ENCODE data around the gene WDR81. TPM values are rescaled to one million over a fixed set of nuclear protein-coding genes. Genes with fewer than 3 reads are reported as not detected.
A peak's percentile ranks its signal among the peaks of the same experiment; 100 is the strongest.

WDR81 gene
- total RNA-seq, 4 donors from 2014 or later: 37.1 to 83.3 (median 59.2) TPM

- Histone ChIP-seq H3K9me3 (no peaks in the 10 kb centered on the region), H3K27me3 (no peaks in the 10 kb centered on the region), H3K4me3 (no peak overlapping the region), H3K36me3 (peaks cover 0 to 25% (median 0%) of the 10 kb centered on the region in 3 donors), H3K27ac (peak overlapping the region; percentile 81 to 93 (median 90)), H3K4me1 (peaks cover 4 to 37% (median 10%) of the 10 kb centered on the region in 4 donors)
- no peak for TF ChIP-seq POLR2A (IDR thresholded peaks at IDR 0.05)
- TF ChIP-seq CTCF (IDR thresholded peaks at IDR 0.05): no peak
- DNase-seq: no peak
Observed at GRCh38 chr17:1782171-1782567, 57.7 kb downstream of the WDR81 start.

- Histone ChIP-seq H3K27ac (peak overlapping the region; percentile 81 to 94 (median 92)), H3K36me3 (peaks cover 0 to 25% (median 0%) of the 10 kb centered on the region in 3 donors), H3K4me1 (peaks cover 4 to 39% (median 11%) of the 10 kb centered on the region in 4 donors), H3K4me3 (no peak overlapping the region), H3K27me3 (no peaks in the 10 kb centered on the region), H3K9me3 (no peaks in the 10 kb centered on the region)
- peak in 2 of 3 donors; percentile 44 to 63 for DNase-seq
- TF ChIP-seq CTCF (IDR thresholded peaks at IDR 0.05) (no peak), POLR2A (IDR thresholded peaks at IDR 0.05) (no peak)
Observed at GRCh38 chr17:1783271-1783670, 58.8 kb downstream of the WDR81 start.

- Histone ChIP-seq H3K4me1 (peaks cover 4 to 39% (median 11%) of the 10 kb centered on the region in 4 donors), H3K9me3 (no peaks in the 10 kb centered on the region), H3K27me3 (no peaks in the 10 kb centered on the region), H3K36me3 (peaks cover 0 to 25% (median 0%) of the 10 kb centered on the region in 3 donors), H3K27ac (peak overlapping the region; percentile 81 to 94 (median 92)), H3K4me3 (no peak overlapping the region)
- DNase-seq: peak in 2 of 3 donors; percentile 69 to 85
- TF ChIP-seq CTCF (IDR thresholded peaks at IDR 0.05) (peak; percentile 41 to 82 (median 74)), POLR2A (IDR thresholded peaks at IDR 0.05) (peak in 1 of 2 donors; percentile 52)
Observed at GRCh38 chr17:1783834-1784611, 59.5 kb downstream of the WDR81 start.

GRCh38 chr17:1785930-1786329, 61.4 kb downstream of the WDR81 start:
- H3K4me3 ChIP-seq: no peak overlapping the region
- peaks cover 0 to 23% (median 0%) of the 10 kb centered on the region in 3 donors for H3K36me3 ChIP-seq
- H3K27me3 ChIP-seq: no peaks in the 10 kb centered on the region
- no peaks in the 10 kb centered on the region for H3K9me3 ChIP-seq
- peak overlapping the region; percentile 34 to 87 (median 80) for H3K27ac ChIP-seq
- H3K4me1 ChIP-seq: peaks cover 4 to 30% (median 11%) of the 10 kb centered on the region in 4 donors
- TF ChIP-seq CTCF (IDR thresholded peaks at IDR 0.05): no peak
- DNase-seq: no peak

- TF ChIP-seq CTCF (IDR thresholded peaks at IDR 0.05) (no peak), POLR2A (IDR thresholded peaks at IDR 0.05) (no peak)
- Histone ChIP-seq H3K36me3 (peaks cover 0 to 16% (median 0%) of the 10 kb centered on the region in 3 donors), H3K27me3 (no peaks in the 10 kb centered on the region), H3K9me3 (no peaks in the 10 kb centered on the region), H3K4me3 (no peak overlapping the region), H3K27ac (peak overlapping the region; percentile 47 to 87 (median 80)), H3K4me1 (peaks cover 4 to 24% (median 11%) of the 10 kb centered on the region in 4 donors)
- DNase-seq: no peak
Observed at GRCh38 chr17:1786708-1787107, 62.2 kb downstream of the WDR81 start.

Measured in Peyer's patch (tissue), 4 donors.